Large intestine (tissue), 3 donors: ENCODE data around the gene IKZF3. TPM values are rescaled to one million over a fixed set of nuclear protein-coding genes. Genes with fewer than 3 reads are reported as not detected.

Experiments
- DNase-seq, 2 donors: peaks; one replicate each; pipeline versions ENCODE4 v3.0.0 to v3.0.0-alpha.2; 2013
- H3K27ac ChIP-seq: one replicate; pipeline ENCODE4 v1.5.1; 2013; ENCODE audit warnings: low read length
- H3K27me3 ChIP-seq: 2 replicates; pipeline ENCODE4 v1.6.1; 2013; ENCODE audit warnings: low read length; ENCODE audit not compliant: control insufficient read depth, insufficient read depth
- H3K36me3 ChIP-seq: 2 replicates; pipeline ENCODE4 v1.6.1; 2013; ENCODE audit warnings: low read length; ENCODE audit not compliant: control insufficient read depth, insufficient read depth
- H3K4me1 ChIP-seq: one replicate; pipeline ENCODE4 v1.6.1; 2013; ENCODE audit warnings: low read length; ENCODE audit not compliant: control insufficient read depth, insufficient read depth
- H3K4me3 ChIP-seq: one replicate; pipeline ENCODE4 v1.5.1; 2013; ENCODE audit warnings: low read length
- H3K9me3 ChIP-seq: one replicate; pipeline ENCODE4 v1.6.1; 2013; ENCODE audit warnings: mild to moderate bottlenecking, low read depth, low read length, moderate library complexity; ENCODE audit not compliant: control insufficient read depth
- WGBS: methylation state at CpG from one replicate; pipeline ENCODE4 v1.1.5; 2013; ENCODE audit warnings: low lambda C conversion rate; ENCODE audit not compliant: insufficient coverage; 5-methylcytosine and 5-hydroxymethylcytosine counted together
- polyA plus RNA-seq: library from polyadenylated mRNA; unstranded; fragments of 120-200 nt; gene quantifications from one replicate; pipeline ENCODE4 v1.2.1, GENCODE V29; 2013

Gene IKZF3
- polyA plus RNA-seq, 1 donor = 2.4 TPM

- peaks cover 1% of the 10 kb centered on the region for H3K27me3 ChIP-seq
- no peaks in the 10 kb centered on the region for H3K4me1 ChIP-seq
- H3K9me3 ChIP-seq = no peaks in the 10 kb centered on the region
- no peaks in the 10 kb centered on the region for H3K36me3 ChIP-seq
- peak; percentile 55 to 78 for DNase-seq
- H3K4me3 ChIP-seq = no peak overlapping the region
- no peak overlapping the region for H3K27ac ChIP-seq
- WGBS = no CpG with 5 or more reads among the region's 4 CpGs
Observed at GRCh38 chr17:39782481-39782880, 81.6 kb downstream of the IKZF3 start.

GRCh38 chr17:39781861-39782213 is 82.3 kb downstream of the IKZF3 start:
- peaks cover 2% of the 10 kb centered on the region for H3K27me3 ChIP-seq

GRCh38 chr17:39781031-39781860 is 82.9 kb downstream of the IKZF3 start:
- Histone ChIP-seq H3K27me3 (peaks cover 2% of the 10 kb centered on the region), H3K9me3 (no peaks in the 10 kb centered on the region), H3K36me3 (no peaks in the 10 kb centered on the region), H3K4me1 (no peaks in the 10 kb centered on the region), H3K27ac (no peak overlapping the region), H3K4me3 (no peak overlapping the region)
- 90% methylated on average over 2 of the region's 6 CpGs for WGBS
- DNase-seq = no peak

More at GRCh38 chr17:39781861-39782213, 82.3 kb downstream of the IKZF3 start:
- no peaks in the 10 kb centered on the region for H3K36me3 ChIP-seq
- WGBS = no CpG with 5 or more reads among the region's 2 CpGs
- no peak for DNase-seq
- no peaks in the 10 kb centered on the region for H3K4me1 ChIP-seq
- no peak overlapping the region for H3K27ac ChIP-seq
- no peak overlapping the region for H3K4me3 ChIP-seq
- no peaks in the 10 kb centered on the region for H3K9me3 ChIP-seq

GRCh38 chr17:39777534-39778365 is 86.4 kb downstream of the IKZF3 start:
- no peak overlapping the region for H3K27ac ChIP-seq
- H3K9me3 ChIP-seq = no peaks in the 10 kb centered on the region
- H3K4me3 ChIP-seq = no peak overlapping the region
- 62% methylated on average over 3 of the region's 11 CpGs for WGBS
- peaks cover 10% of the 10 kb centered on the region for H3K27me3 ChIP-seq
- no peaks in the 10 kb centered on the region for H3K4me1 ChIP-seq
- H3K36me3 ChIP-seq = no peaks in the 10 kb centered on the region
- no peak for DNase-seq

- Histone ChIP-seq H3K4me1 (no peaks in the 10 kb centered on the region), H3K9me3 (no peaks in the 10 kb centered on the region), H3K4me3 (no peak overlapping the region), H3K27ac (no peak overlapping the region), H3K27me3 (peaks cover 10% of the 10 kb centered on the region), H3K36me3 (no peaks in the 10 kb centered on the region)
- DNase-seq = no peak
Observed at GRCh38 chr17:39776252-39776651, 87.9 kb downstream of the IKZF3 start.

- Histone ChIP-seq H3K36me3 (no peaks in the 10 kb centered on the region), H3K27ac (no peak overlapping the region), H3K4me3 (no peak overlapping the region), H3K9me3 (no peaks in the 10 kb centered on the region), H3K4me1 (no peaks in the 10 kb centered on the region), H3K27me3 (peaks cover 10% of the 10 kb centered on the region)
- DNase-seq = no peak
- WGBS = no CpG with 5 or more reads among the region's 2 CpGs
Observed at GRCh38 chr17:39775031-39775430, 89.1 kb downstream of the IKZF3 start.

GRCh38 chr17:39774047-39774446 is 90.1 kb downstream of the IKZF3 start:
- no peak for DNase-seq
- WGBS = 71% methylated on average over 1 of the region's 4 CpGs
- Histone ChIP-seq H3K9me3 (no peaks in the 10 kb centered on the region), H3K27ac (no peak overlapping the region), H3K4me3 (no peak overlapping the region), H3K36me3 (no peaks in the 10 kb centered on the region), H3K27me3 (peaks cover 10% of the 10 kb centered on the region), H3K4me1 (no peaks in the 10 kb centered on the region)

- Histone ChIP-seq H3K4me1 (no peaks in the 10 kb centered on the region), H3K27ac (no peak overlapping the region), H3K27me3 (peaks cover 10% of the 10 kb centered on the region), H3K4me3 (no peak overlapping the region), H3K36me3 (no peaks in the 10 kb centered on the region), H3K9me3 (no peaks in the 10 kb centered on the region)
- DNase-seq = no peak
- no CpG with 5 or more reads among the region's 7 CpGs for WGBS
Observed at GRCh38 chr17:39772987-39773934, 90.9 kb downstream of the IKZF3 start.

- no peak overlapping the region for H3K4me3 ChIP-seq
- H3K4me1 ChIP-seq = no peaks in the 10 kb centered on the region
- no peak for DNase-seq
- H3K9me3 ChIP-seq = no peaks in the 10 kb centered on the region
- peaks cover 8% of the 10 kb centered on the region for H3K27me3 ChIP-seq
- no peaks in the 10 kb centered on the region for H3K36me3 ChIP-seq
- H3K27ac ChIP-seq = no peak overlapping the region
Observed at GRCh38 chr17:39772415-39772814, 91.7 kb downstream of the IKZF3 start.

GRCh38 chr17:39769974-39770587 is 94.0 kb downstream of the IKZF3 start:
- H3K27me3 ChIP-seq = peaks cover 6% of the 10 kb centered on the region
- no CpG with 5 or more reads among the region's 8 CpGs for WGBS
- no peak overlapping the region for H3K27ac ChIP-seq
- no peak overlapping the region for H3K4me3 ChIP-seq
- no peaks in the 10 kb centered on the region for H3K9me3 ChIP-seq
- no peaks in the 10 kb centered on the region for H3K4me1 ChIP-seq
- no peaks in the 10 kb centered on the region for H3K36me3 ChIP-seq
- DNase-seq = peak in 1 of 2 donors; percentile 21
